Lower lobe of right lung (tissue), 2 donors: ENCODE data around the gene LYPD8. TPM values are rescaled to one million over a fixed set of nuclear protein-coding genes. Genes with fewer than 3 reads are reported as not detected.
"Not testable (repeated sequence)": the region's sequence is repeated elsewhere in the genome, so short reads cannot be mapped to it uniquely, and the experiment has no call there.

ENCODE experiments used
- ATAC-seq, 2 donors: fragments of 200-7000 bp; cut with Tn5 transposase; one replicate each; pipeline ENCODE4 v1.9.1; 2020 to 2022; ENCODE audit warnings: mild to moderate bottlenecking in 2 of 2, moderate library complexity in 2 of 2
- DNase-seq: peaks from one replicate; pipeline ENCODE4 v3.0.0-alpha.2; 2020
- H3K27ac ChIP-seq: fragments of 200-600 bp; one replicate; pipeline ENCODE4 v1.8.0; 2022
- H3K27me3 ChIP-seq: fragments of 200-600 bp; one replicate; pipeline ENCODE4 v1.8.0; 2022; ENCODE audit warnings: low read depth
- H3K36me3 ChIP-seq: fragments of 200-600 bp; one replicate; pipeline ENCODE4 v1.8.0; 2022; ENCODE audit warnings: mild to moderate bottlenecking
- H3K4me1 ChIP-seq: fragments of 200-600 bp; one replicate; pipeline ENCODE4 v1.8.0; 2022
- H3K4me3 ChIP-seq: fragments of 200-600 bp; one replicate; pipeline ENCODE4 v1.8.0; 2022; ENCODE audit warnings: mild to moderate bottlenecking
- H3K9me3 ChIP-seq: fragments of 200-600 bp; one replicate; pipeline ENCODE4 v1.8.0; 2022
- CTCF ChIP-seq: fragments of 200-600 bp; IDR thresholded peaks from one replicate; pipeline ENCODE4 v1.8.0; 2022; ENCODE audit warnings: antibody characterized with exemption, mild to moderate bottlenecking
- intact Hi-C: fragments of 100-400 bp; cut with DNase I; formaldehyde crosslinking; loops from one replicate; pipeline ENCODE4 v1.11.0; 2022
- long read RNA-seq: library from polyadenylated mRNA; unstranded; transcript quantifications from one replicate; pipeline ENCODE4 v2.0.0, GENCODE V29; 2021
- total RNA-seq: library from RNA; stranded (reverse); fragmentation: NEBNext Ultra II Directional; extraction: Animal tissue kit (Norgen Biotek cat#: 25700); gene quantifications from one replicate; pipeline ENCODE4 v1.2.1, GENCODE V29; 2021
- donor health status: DM: no; HTN: yes; CAD: no; lungs with severe emphysema.

The LYPD8 gene, protein sequence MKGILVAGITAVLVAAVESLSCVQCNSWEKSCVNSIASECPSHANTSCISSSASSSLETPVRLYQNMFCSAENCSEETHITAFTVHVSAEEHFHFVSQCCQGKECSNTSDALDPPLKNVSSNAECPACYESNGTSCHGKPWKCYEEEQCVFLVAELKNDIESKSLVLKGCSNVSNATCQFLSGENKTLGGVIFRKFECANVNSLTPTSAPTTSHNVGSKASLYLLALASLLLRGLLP
- not detected for total RNA-seq
- long read RNA-seq, result 0 reads

DNA sequence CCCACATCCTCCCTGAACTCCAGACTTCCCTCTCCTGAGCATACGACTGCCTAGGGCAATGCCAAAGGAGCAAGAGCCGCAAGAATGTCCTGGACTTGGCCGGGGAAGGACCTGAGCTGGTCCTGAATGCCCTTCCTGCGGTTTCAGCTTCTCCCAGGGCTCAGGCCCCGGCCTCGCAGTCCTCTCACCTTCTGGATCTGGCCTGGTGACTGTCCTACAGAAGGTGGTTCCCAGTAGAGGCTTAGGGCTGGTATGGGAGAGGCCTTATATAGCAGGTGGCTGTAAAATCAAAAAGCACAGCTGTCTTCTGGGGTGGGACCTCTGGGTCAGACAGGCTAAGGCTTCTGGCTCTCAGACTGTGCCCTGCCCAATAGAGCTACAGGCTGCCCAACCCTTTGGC is at the start of gene LYPD8:
Gene LYPD8 (minus strand): TSS at position 243 of the 400 bp plus-strand sequence. CDS start 4,678 bp downstream, outside the sequence.
- DNase-seq, result no peak
- Histone ChIP-seq H3K9me3 (no peaks in the 10 kb centered on the region), H3K4me1 (no peaks in the 10 kb centered on the region), H3K27ac (no peak within 1 kb of the TSS), H3K36me3 (no peaks in the 10 kb centered on the region), H3K4me3 (no peak within 1 kb of the TSS), H3K27me3 (no peaks in the 10 kb centered on the region)
- no peak for TF ChIP-seq CTCF
- intact Hi-C loops, result no loop called here
- ATAC-seq, result no peak

DNA sequence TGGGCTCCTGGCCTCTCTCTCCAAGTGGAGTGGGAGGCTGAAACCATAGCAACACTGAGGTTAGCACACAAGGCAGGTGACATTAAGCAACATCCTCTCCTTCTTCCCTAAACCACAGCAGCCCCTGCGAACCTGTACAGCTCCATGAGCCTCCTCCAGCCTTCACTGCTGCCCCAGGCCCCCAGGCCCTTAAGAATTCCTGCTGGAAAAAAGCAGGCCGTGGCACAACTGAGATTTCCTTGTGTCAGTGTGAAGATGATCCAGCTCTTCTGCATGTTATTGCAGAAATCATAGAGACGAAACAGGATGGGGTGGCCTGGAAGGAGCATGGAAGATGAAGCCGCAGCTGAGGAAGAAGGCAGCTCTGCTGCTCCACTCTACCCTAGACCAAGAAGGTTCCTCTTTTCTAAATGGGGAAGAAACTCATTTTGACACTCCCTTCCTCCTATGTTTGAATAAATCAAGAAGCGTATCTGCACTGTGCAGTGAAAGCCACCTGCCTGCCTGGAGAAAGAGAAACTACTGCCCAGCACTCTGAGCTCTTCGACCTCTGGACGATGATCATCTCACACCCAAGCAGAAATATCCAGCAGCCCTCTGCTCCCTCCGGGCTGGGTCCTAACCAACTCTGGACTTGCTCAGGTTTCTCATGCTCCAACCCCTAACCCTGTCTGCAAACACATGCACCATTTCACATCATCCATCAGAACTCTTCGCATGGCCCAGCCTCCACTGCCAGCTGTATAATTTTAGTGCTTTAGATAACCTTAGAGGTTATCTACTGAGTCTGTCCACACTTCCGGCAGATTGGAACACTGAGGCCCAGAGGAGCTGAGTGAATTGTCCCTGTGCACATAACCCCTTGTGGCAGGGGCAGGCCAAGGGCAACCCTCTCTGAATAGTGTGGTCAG is 49.5 kb upstream of the LYPD8 start:
- TF ChIP-seq CTCF, result no peak
- ATAC-seq, result peak; percentile 83 to 87
- DNase-seq, result no peak
- intact Hi-C loops, result no loop called here
- Histone ChIP-seq H3K4me1 (peaks cover 22% of the 10 kb centered on the region), H3K27ac (no peak overlapping the region), H3K27me3 (no peaks in the 10 kb centered on the region), H3K4me3 (peak overlapping the region; percentile 19), H3K9me3 (no peaks in the 10 kb centered on the region), H3K36me3 (no peaks in the 10 kb centered on the region)

DNA sequence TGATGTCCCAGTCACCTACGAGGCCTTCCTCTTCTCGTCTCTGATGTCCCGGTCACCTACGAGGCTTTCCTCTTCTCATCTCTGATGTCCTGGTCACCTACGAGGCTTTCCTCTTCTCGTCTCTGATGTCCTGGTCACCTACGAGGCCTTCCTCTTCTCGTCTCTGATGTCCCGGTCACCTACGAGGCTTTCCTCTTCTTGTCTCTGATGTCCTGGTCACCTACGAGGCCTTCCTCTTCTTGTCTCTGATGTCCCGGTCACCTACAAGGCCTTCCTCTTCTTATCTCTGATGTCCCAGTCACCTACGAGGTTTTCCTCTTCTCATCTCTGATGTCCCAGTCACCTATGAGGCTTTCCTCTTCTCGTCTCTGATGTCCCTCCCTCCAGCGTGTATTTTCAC is 47.9 kb upstream of the LYPD8 start:
- H3K9me3 ChIP-seq, H3K36me3 ChIP-seq, H3K27me3 ChIP-seq, H3K27ac ChIP-seq, H3K4me3 ChIP-seq, ATAC-seq, DNase-seq, intact Hi-C loops: not testable (repeated sequence)
- H3K4me1 ChIP-seq, result peaks cover 21% of the 10 kb centered on the region

- H3K4me1 ChIP-seq, result peaks cover 21% of the 10 kb centered on the region
- no peaks in the 10 kb centered on the region for H3K36me3 ChIP-seq
- intact Hi-C loops, result no loop called here
- no peaks in the 10 kb centered on the region for H3K27me3 ChIP-seq
- no peak for TF ChIP-seq CTCF
- H3K9me3 ChIP-seq, result no peaks in the 10 kb centered on the region
- no peak overlapping the region for H3K4me3 ChIP-seq
- ATAC-seq (no peak), DNase-seq (no peak)
- H3K27ac ChIP-seq, result no peak overlapping the region
These were observed 46.9 kb upstream of the LYPD8 start for GRCh38 chr1:248802454-248802853.

- no peaks in the 10 kb centered on the region for H3K36me3 ChIP-seq
- DNase-seq (no peak), ATAC-seq (no peak)
- H3K27me3 ChIP-seq, result no peaks in the 10 kb centered on the region
- H3K9me3 ChIP-seq, result peaks cover 1% of the 10 kb centered on the region
- TF ChIP-seq CTCF, result no peak
- peaks cover 5% of the 10 kb centered on the region for H3K4me1 ChIP-seq
- no peak overlapping the region for H3K27ac ChIP-seq
- intact Hi-C loops, result no loop called here
- no peak overlapping the region for H3K4me3 ChIP-seq
These were observed 44.9 kb upstream of the LYPD8 start for GRCh38 chr1:248800459-248800858.

- TF ChIP-seq CTCF, result no peak
- Histone ChIP-seq H3K27ac (no peak overlapping the region), H3K4me1 (no peaks in the 10 kb centered on the region), H3K36me3 (no peaks in the 10 kb centered on the region), H3K27me3 (no peaks in the 10 kb centered on the region), H3K9me3 (peaks cover 6% of the 10 kb centered on the region), H3K4me3 (no peak overlapping the region)
- DNase-seq, result no peak
- intact Hi-C loops, result no loop called here
- ATAC-seq, result no peak
These were observed 43.2 kb upstream of the LYPD8 start for GRCh38 chr1:248798791-248799190.

DNA sequence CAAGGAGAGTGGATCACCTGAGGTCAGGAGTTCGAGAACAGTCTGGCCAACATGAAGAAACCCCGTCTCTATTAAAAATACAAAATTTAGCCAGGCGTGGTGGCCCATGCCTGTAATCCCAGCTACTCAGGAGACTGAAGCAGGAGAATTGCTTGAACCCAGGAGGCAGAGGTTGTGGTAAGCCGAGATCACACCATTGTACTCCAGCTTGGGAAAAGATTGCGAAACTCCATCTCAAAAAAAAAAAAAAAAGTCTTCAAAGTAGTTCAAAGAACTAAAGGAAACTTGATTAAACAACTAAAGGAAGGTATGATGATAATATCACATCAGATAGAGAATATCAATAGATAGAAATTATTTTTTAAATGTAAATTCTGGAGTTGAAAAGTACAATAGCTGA is 39.1 kb upstream of the LYPD8 start:
- ATAC-seq, H3K4me1 ChIP-seq, H3K36me3 ChIP-seq, H3K27me3 ChIP-seq, H3K27ac ChIP-seq, intact Hi-C loops, DNase-seq, H3K9me3 ChIP-seq, H3K4me3 ChIP-seq: not testable (repeated sequence)
